DND-41 (cell line): ENCODE measurements around the gene DYNLT4.

Experiments used
- ATAC-seq: fragments of 200-7000 bp; cut with Tn5 transposase; 3 replicates; pipeline ENCODE4 v1.9.1; 2021; ENCODE audit warnings: low read depth; ENCODE audit not compliant: insufficient read depth
- DNase-seq: peaks from one replicate; pipeline ENCODE4 v3.0.0-alpha.2; 2020
- H2AFZ ChIP-seq: 2 replicates; pipeline ENCODE4 v1.6.0; 2012; ENCODE audit warnings: low read depth, low read length
- H3K27ac ChIP-seq: 2 replicates; pipeline ENCODE4 v1.5.1; 2012; ENCODE audit warnings: low read length, inconsistent platforms
- H3K27me3 ChIP-seq: fragments of 200-600 bp; sonication (generic); 2 replicates; pipeline ENCODE4 v1.6.0; 2012; ENCODE audit warnings: low read length, mild to moderate bottlenecking, inconsistent platforms; ENCODE audit not compliant: insufficient read depth, poor library complexity
- H3K36me3 ChIP-seq: 2 replicates; pipeline ENCODE4 v1.5.1; 2012; ENCODE audit warnings: low read length, inconsistent platforms; ENCODE audit not compliant: insufficient read depth
- H3K4me1 ChIP-seq: 2 replicates; pipeline ENCODE4 v1.5.1; 2012; ENCODE audit warnings: mild to moderate bottlenecking, low read length; ENCODE audit not compliant: insufficient read depth
- H3K4me2 ChIP-seq: 2 replicates; pipeline ENCODE4 v1.6.0; 2012; ENCODE audit warnings: mild to moderate bottlenecking, moderate library complexity, low read length, inconsistent platforms; ENCODE audit not compliant: insufficient read depth
- H3K4me3 ChIP-seq, 2 experiments: fragments of 200-600 bp in 1 of 2; shearing (Covaris generic) in 1 of 2; 2 replicates each; pipeline ENCODE4 v1.5.1; 2012 to 2016; ENCODE audit warnings: inconsistent platforms in 2 of 2, low read length in 2 of 2, mild to moderate bottlenecking in 2 of 2, low read depth in 1 of 2, moderate library complexity in 1 of 2
- H3K79me2 ChIP-seq: 2 replicates; pipeline ENCODE4 v1.6.0; 2012; ENCODE audit warnings: low read length, inconsistent platforms; ENCODE audit not compliant: insufficient read depth
- H3K9ac ChIP-seq: 2 replicates; pipeline ENCODE4 v1.6.0; 2012; ENCODE audit warnings: low read depth, mild to moderate bottlenecking, inconsistent platforms, low read length, moderate library complexity
- H3K9me3 ChIP-seq: 2 replicates; pipeline ENCODE4 v1.5.1; 2012; ENCODE audit warnings: low read length, moderate library complexity, mild to moderate bottlenecking, inconsistent platforms; ENCODE audit not compliant: insufficient read depth, severe bottlenecking
- H4K20me1 ChIP-seq: 2 replicates; pipeline ENCODE4 v1.6.0; 2012; ENCODE audit warnings: low read length; ENCODE audit not compliant: insufficient read depth
- EZH2 ChIP-seq: IDR thresholded peaks from 3 replicates; pipeline ENCODE4 v1.6.1; 2012; ENCODE audit warnings: borderline replicate concordance, low read depth, mild to moderate bottlenecking, moderate library complexity, low read length, inconsistent platforms; ENCODE audit not compliant: severe bottlenecking
- TF ChIP-seq, protein P1 (sequence below): IDR thresholded peaks from 2 replicates; pipeline ENCODE4 v1.5.1; 2012; ENCODE audit warnings: borderline replicate concordance, low read length, moderate library complexity, mild to moderate bottlenecking; ENCODE audit not compliant: poor library complexity, severe bottlenecking; ENCODE audit errors: extremely low read depth

Gene DYNLT4

GRCh38 chr1:44831516-44831915, 24.4 kb upstream of the DYNLT4 start:
- no peaks in the 10 kb centered on the region for H3K79me2 ChIP-seq
- H2AFZ ChIP-seq, result no peak overlapping the region
- no peak for TF ChIP-seq EZH2
- TF ChIP-seq, protein P1, sequence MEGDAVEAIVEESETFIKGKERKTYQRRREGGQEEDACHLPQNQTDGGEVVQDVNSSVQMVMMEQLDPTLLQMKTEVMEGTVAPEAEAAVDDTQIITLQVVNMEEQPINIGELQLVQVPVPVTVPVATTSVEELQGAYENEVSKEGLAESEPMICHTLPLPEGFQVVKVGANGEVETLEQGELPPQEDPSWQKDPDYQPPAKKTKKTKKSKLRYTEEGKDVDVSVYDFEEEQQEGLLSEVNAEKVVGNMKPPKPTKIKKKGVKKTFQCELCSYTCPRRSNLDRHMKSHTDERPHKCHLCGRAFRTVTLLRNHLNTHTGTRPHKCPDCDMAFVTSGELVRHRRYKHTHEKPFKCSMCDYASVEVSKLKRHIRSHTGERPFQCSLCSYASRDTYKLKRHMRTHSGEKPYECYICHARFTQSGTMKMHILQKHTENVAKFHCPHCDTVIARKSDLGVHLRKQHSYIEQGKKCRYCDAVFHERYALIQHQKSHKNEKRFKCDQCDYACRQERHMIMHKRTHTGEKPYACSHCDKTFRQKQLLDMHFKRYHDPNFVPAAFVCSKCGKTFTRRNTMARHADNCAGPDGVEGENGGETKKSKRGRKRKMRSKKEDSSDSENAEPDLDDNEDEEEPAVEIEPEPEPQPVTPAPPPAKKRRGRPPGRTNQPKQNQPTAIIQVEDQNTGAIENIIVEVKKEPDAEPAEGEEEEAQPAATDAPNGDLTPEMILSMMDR, result no peak
- DNase-seq, result no peak
- H3K4me1 ChIP-seq, result peaks cover 7% of the 10 kb centered on the region
- H3K9me3 ChIP-seq, result no peaks in the 10 kb centered on the region
- no peak overlapping the region for H3K4me2 ChIP-seq
- no peaks in the 10 kb centered on the region for H3K36me3 ChIP-seq
- H4K20me1 ChIP-seq, result no peaks in the 10 kb centered on the region
- ATAC-seq, result no peak
- no peak overlapping the region for H3K4me3 ChIP-seq
- no peak overlapping the region for H3K9ac ChIP-seq
- H3K27me3 ChIP-seq, result no peaks in the 10 kb centered on the region
- H3K27ac ChIP-seq, result no peak overlapping the region

- Histone ChIP-seq H2AFZ (no peak overlapping the region), H3K9ac (no peak overlapping the region)
These were observed 23.8 kb upstream of the DYNLT4 start for GRCh38 chr1:44830900-44831304.

DNA sequence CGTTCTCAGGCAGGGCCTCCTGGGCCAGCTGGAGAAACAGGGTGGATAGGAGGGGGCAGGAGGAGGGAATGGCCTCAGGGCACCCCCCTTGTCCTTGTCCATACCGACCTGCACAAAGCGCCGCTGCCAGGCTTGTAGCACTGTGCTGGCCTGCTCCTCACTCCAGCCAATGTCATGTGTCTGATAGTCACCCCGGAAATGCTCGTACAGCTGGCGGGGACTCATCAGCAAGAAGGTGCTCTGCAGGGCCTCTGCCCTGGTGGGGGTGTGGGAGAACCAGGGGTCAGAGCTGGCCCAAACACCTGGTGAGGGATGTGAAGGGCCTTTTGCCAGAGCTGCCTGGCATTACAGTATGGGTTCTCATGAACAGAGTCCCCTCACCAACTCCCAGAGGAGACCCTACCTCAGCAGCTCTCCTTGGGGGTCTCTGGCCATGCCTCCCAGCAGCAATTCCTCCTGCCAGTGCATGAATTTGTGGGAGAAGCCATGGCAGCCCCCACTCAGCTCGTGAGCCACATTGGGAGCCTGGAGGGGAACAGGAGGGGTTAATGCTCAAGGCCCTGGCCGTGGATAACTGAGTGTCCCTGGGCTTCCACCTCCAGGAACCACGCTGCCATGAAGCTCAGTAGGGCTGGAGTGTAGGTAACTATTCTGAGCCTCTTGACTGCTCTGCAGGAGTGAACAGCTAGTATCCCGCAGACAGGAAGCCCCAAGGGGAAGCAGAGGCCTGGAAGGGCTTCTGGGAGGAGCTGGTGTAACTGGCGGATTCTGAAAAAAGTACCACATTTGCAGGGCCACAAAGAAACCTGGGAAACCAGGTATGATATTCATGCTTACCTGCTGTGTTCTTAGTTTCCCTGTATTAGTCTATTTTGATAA, 22.6 kb upstream of the DYNLT4 start:
- Histone ChIP-seq H3K27me3 (no peaks in the 10 kb centered on the region), H4K20me1 (no peaks in the 10 kb centered on the region), H3K9me3 (no peaks in the 10 kb centered on the region), H3K4me1 (no peaks in the 10 kb centered on the region), H3K4me2 (no peak overlapping the region), H3K36me3 (no peaks in the 10 kb centered on the region), H3K27ac (no peak overlapping the region), H3K79me2 (no peaks in the 10 kb centered on the region), H3K9ac (no peak overlapping the region), H3K4me3 (no peak overlapping the region), H2AFZ (no peak overlapping the region)
- TF ChIP-seq, protein P1, result no peak
- ATAC-seq, result no peak
- DNase-seq, result no peak

More at GRCh38 chr1:44830900-44831304, 23.8 kb upstream of the DYNLT4 start:
- no peaks in the 10 kb centered on the region for H3K79me2 ChIP-seq
- ATAC-seq (peak; percentile 30; the same call in 1 of the 3 replicates), DNase-seq (no peak)
- peaks cover 3% of the 10 kb centered on the region for H3K4me1 ChIP-seq
- no peaks in the 10 kb centered on the region for H3K36me3 ChIP-seq
- TF ChIP-seq EZH2, result no peak
- TF ChIP-seq, protein P1, result no peak
- H3K9me3 ChIP-seq, result no peaks in the 10 kb centered on the region
- H3K4me2 ChIP-seq, result no peak overlapping the region
- no peaks in the 10 kb centered on the region for H4K20me1 ChIP-seq
- no peak overlapping the region for H3K27ac ChIP-seq
- H3K27me3 ChIP-seq, result no peaks in the 10 kb centered on the region
- H3K4me3 ChIP-seq, result no peak overlapping the region
